ENCODE results near the gene WFS1. TPM values are rescaled to one million over a fixed set of nuclear protein-coding genes. Genes with fewer than 3 reads are reported as not detected.
A peak's percentile ranks its signal among the peaks of the same experiment; 100 is the strongest.

WFS1 gene
- total and polyA plus RNA-seq, 8 donors: 10.2 to 28.7 (median 14.6) TPM

- no peak for TF ChIP-seq CTCF (IDR thresholded peaks at IDR 0.05)
- DNase-seq: peak in 1 of 6 donors; percentile 50
- no peaks in the 10 kb centered on the region for H3K9me3 ChIP-seq
- WGBS, 2 donors: 88 to 99% methylated on average over 8 of the region's 8 CpGs
- H3K27ac ChIP-seq: no peak overlapping the region
- H3K36me3 ChIP-seq: peaks cover 0 to 26% (median 0%) of the 10 kb centered on the region in 3 donors
- H3K27me3 ChIP-seq: no peaks in the 10 kb centered on the region
- no peaks in the 10 kb centered on the region for H3K4me1 ChIP-seq
- no peak for FAIRE-seq
- no peak overlapping the region for H3K4me3 ChIP-seq
- intact Hi-C loops (cut with DNase I): no loop called here
- ATAC-seq: no peak
These were observed 24.0 kb downstream of the WFS1 start for GRCh38 chr4:6293661-6294060.

- Histone ChIP-seq H3K4me3 (no peak overlapping the region), H3K9me3 (no peaks in the 10 kb centered on the region), H3K27ac (no peak overlapping the region), H3K27me3 (no peaks in the 10 kb centered on the region), H3K36me3 (peaks cover 0 to 26% (median 0%) of the 10 kb centered on the region in 3 donors), H3K4me1 (no peaks in the 10 kb centered on the region)
- no peak for FAIRE-seq
- intact Hi-C loops (cut with DNase I): no loop called here
- 94 to 98% methylated on average over 27 of the region's 27 CpGs for WGBS, 2 donors
- DNase-seq: peak in 1 of 6 donors; percentile 21
- TF ChIP-seq CTCF (IDR thresholded peaks at IDR 0.05): no peak
- ATAC-seq: no peak
These were observed 25.2 kb downstream of the WFS1 start for GRCh38 chr4:6294705-6295421.

GRCh38 chr4:6295495-6295894 is 25.8 kb downstream of the WFS1 start:
- ATAC-seq: no peak
- Histone ChIP-seq H3K9me3 (no peaks in the 10 kb centered on the region), H3K27me3 (no peaks in the 10 kb centered on the region), H3K36me3 (peaks cover 0 to 21% (median 0%) of the 10 kb centered on the region in 3 donors), H3K4me3 (no peak overlapping the region), H3K4me1 (no peaks in the 10 kb centered on the region), H3K27ac (no peak overlapping the region)
- DNase-seq: no peak
- FAIRE-seq: no peak
- no peak for TF ChIP-seq CTCF (IDR thresholded peaks at IDR 0.05)
- intact Hi-C loops (cut with DNase I): no loop called here
- 96 to 98% methylated on average over 14 of the region's 14 CpGs for WGBS, 2 donors

- Histone ChIP-seq H3K4me1 (no peaks in the 10 kb centered on the region), H3K4me3 (no peak overlapping the region), H3K27ac (no peak overlapping the region), H3K36me3 (peaks cover 0 to 22% (median 0%) of the 10 kb centered on the region in 3 donors), H3K9me3 (no peaks in the 10 kb centered on the region), H3K27me3 (no peaks in the 10 kb centered on the region)
- FAIRE-seq (no peak), ATAC-seq (no peak), DNase-seq (no peak)
- intact Hi-C loops (cut with DNase I): no loop called here
- TF ChIP-seq CTCF (IDR thresholded peaks at IDR 0.05): no peak
- 83 to 86% methylated on average over 9 of the region's 9 CpGs for whole genome bisulfite sequencing, 2 donors
These were observed 26.4 kb downstream of the WFS1 start for GRCh38 chr4:6296026-6296425.

- WGBS, 2 donors: 88 to 92% methylated on average over 15 of the region's 15 CpGs
- intact Hi-C loops (cut with DNase I): no loop called here
- H3K4me1 ChIP-seq: no peaks in the 10 kb centered on the region
- no peak overlapping the region for H3K4me3 ChIP-seq
- no peaks in the 10 kb centered on the region for H3K9me3 ChIP-seq
- no peak for FAIRE-seq
- H3K27me3 ChIP-seq: no peaks in the 10 kb centered on the region
- no peak for DNase-seq
- H3K27ac ChIP-seq: no peak overlapping the region
- no peak for ATAC-seq
- TF ChIP-seq CTCF (IDR thresholded peaks at IDR 0.05): no peak
- H3K36me3 ChIP-seq: peaks cover 0 to 28% (median 7%) of the 10 kb centered on the region in 3 donors
These were observed 27.7 kb downstream of the WFS1 start for GRCh38 chr4:6297266-6297815.

Data from pancreas (tissue), 10 donors.